Measurements from ENCODE around the gene MRPL49.

- TF ChIP-seq LEF1 (IDR thresholded peaks at IDR 0.05; ENCODE audit: borderline replicate concordance) (no peak), FOXM1 (IDR thresholded peaks at IDR 0.05; ENCODE audit: borderline replicate concordance) (no peak), FOXA1 (IDR thresholded peaks at IDR 0.05) (no peak), CTBP1 (IDR thresholded peaks at IDR 0.05; ENCODE audit: borderline replicate concordance) (no peak), SP1 (IDR thresholded peaks at IDR 0.05) (no peak), ELF4 (IDR thresholded peaks at IDR 0.05) (no peak), ZNF384 (IDR thresholded peaks at IDR 0.05) (no peak), BHLHE40 (IDR thresholded peaks at IDR 0.05; ENCODE audit: borderline replicate concordance) (no peak), PKNOX1 (IDR thresholded peaks at IDR 0.05) (no peak)
These were observed 29.3 kb downstream of the MRPL49 start for GRCh38 chr11:65151331-65151899.
